ENCODE measurements around the gene KRT75.

GRCh38 chr12:52440821-52441319, 6.7 kb upstream of the KRT75 start:
- no peak for TF ChIP-seq CTCF (IDR thresholded peaks at IDR 0.05; ENCODE audit: borderline replicate concordance, extremely low read depth, low read length, poor library complexity, severe bottlenecking)
- TF ChIP-seq EZH2 (IDR thresholded peaks at IDR 0.05; ENCODE audit: borderline replicate concordance, low read depth, low read length, severe bottlenecking) = no peak
